Neural cell (in vitro differentiated cells): ENCODE measurements around the gene DNM3. TPM values are rescaled to one million over a fixed set of nuclear protein-coding genes. Genes with fewer than 3 reads are reported as not detected.

ENCODE experiments used
- H2AFZ ChIP-seq: fragments of 200-600, 300-800 bp; sonication (generic), shearing (Covaris generic); 2 replicates; pipeline ENCODE4 v1.6.0; 2014; ENCODE audit warnings: low read depth, mild to moderate bottlenecking, antibody characterized with exemption, low read length, moderate library complexity
- H3F3A ChIP-seq: fragments of 200-600 bp; shearing (Covaris generic); 2 replicates; pipeline ENCODE4 v1.6.1; 2016; ENCODE audit warnings: mild to moderate bottlenecking, moderate library complexity, mixed read lengths, antibody characterized with exemption, low read length; ENCODE audit not compliant: insufficient read depth, poor library complexity, severe bottlenecking
- H3K27ac ChIP-seq: fragments of 200-600, 300-800 bp; sonication (generic), shearing (Covaris generic); 2 replicates; pipeline ENCODE4 v1.5.1; 2014; ENCODE audit warnings: mild to moderate bottlenecking, low read length, moderate library complexity
- H3K27me3 ChIP-seq: fragments of 300-800, 200-600 bp; sonication (generic), shearing (Covaris generic); 2 replicates; pipeline ENCODE4 v1.6.0; 2014; ENCODE audit warnings: mild to moderate bottlenecking, low read depth, low read length, moderate library complexity; ENCODE audit not compliant: insufficient read depth
- H3K36me3 ChIP-seq: fragments of 300-800, 200-600 bp; sonication (generic), shearing (Covaris generic); 2 replicates; pipeline ENCODE4 v1.5.1; 2014; ENCODE audit warnings: mild to moderate bottlenecking, antibody characterized with exemption, low read length, moderate library complexity; ENCODE audit not compliant: insufficient read depth
- H3K4me2 ChIP-seq: fragments of 300-800, 200-600 bp; sonication (generic), shearing (Covaris generic); 2 replicates; pipeline ENCODE4 v1.6.0; 2014; ENCODE audit warnings: mild to moderate bottlenecking, low read length
- H3K4me3 ChIP-seq: fragments of 300-800, 200-600 bp; sonication (generic), shearing (Covaris generic); 2 replicates; pipeline ENCODE4 v1.5.1; 2014; ENCODE audit warnings: mild to moderate bottlenecking, low read length, moderate library complexity
- H3K79me2 ChIP-seq: fragments of 200-600 bp; shearing (Covaris generic); replicated peaks from 2 replicates; pipeline ENCODE4 v1.6.0; 2014; ENCODE audit warnings: mild to moderate bottlenecking, low read length, moderate library complexity; ENCODE audit not compliant: insufficient read depth
- H3K9ac ChIP-seq: fragments of 300-800, 200-600 bp; sonication (generic), shearing (Covaris generic); 2 replicates; pipeline ENCODE4 v1.6.1; 2016; ENCODE audit warnings: mild to moderate bottlenecking, low read length, mixed read lengths
- H3K9me2 ChIP-seq: fragments of 200-600 bp; shearing (Covaris generic); 2 replicates; pipeline ENCODE4 v1.6.1; 2016; ENCODE audit warnings: mild to moderate bottlenecking, low read length, mixed read lengths; ENCODE audit not compliant: insufficient read depth
- H3K9me3 ChIP-seq: fragments of 200-600, 300-800 bp; sonication (generic), shearing (Covaris generic); 2 replicates; pipeline ENCODE4 v1.6.1; 2016; ENCODE audit warnings: mild to moderate bottlenecking, mixed run types, low read length, moderate library complexity, mixed read lengths
- H4K20me1 ChIP-seq: fragments of 200-600 bp; shearing (Covaris generic); 2 replicates; pipeline ENCODE4 v1.6.1; 2016; ENCODE audit warnings: mild to moderate bottlenecking, mixed run types; ENCODE audit not compliant: insufficient read depth
- EP300 ChIP-seq: fragments of 450-650 bp; conservative IDR thresholded peaks from 2 replicates; pipeline ENCODE4 v1.6.1; 2014; ENCODE audit warnings: antibody characterized with exemption, mild to moderate bottlenecking, moderate library complexity; ENCODE audit not compliant: poor library complexity, severe bottlenecking
- EZH2 ChIP-seq: fragments of 200-600, 300-800 bp; shearing (Covaris generic), sonication (generic); IDR thresholded peaks from 2 replicates; pipeline ENCODE4 v1.6.1; 2014; ENCODE audit warnings: antibody characterized with exemption, low read length, borderline replicate concordance, mild to moderate bottlenecking; ENCODE audit not compliant: insufficient read depth, poor library complexity, severe bottlenecking
- MXI1 ChIP-seq: fragments of 450-650 bp; conservative IDR thresholded peaks from 2 replicates; pipeline ENCODE4 v1.6.1; 2014; ENCODE audit warnings: antibody characterized with exemption, mild to moderate bottlenecking; ENCODE audit not compliant: poor library complexity, severe bottlenecking
- POLR2AphosphoS5 ChIP-seq: IDR thresholded peaks from 2 replicates; pipeline ENCODE4 v1.6.1; 2012
- RAD21 ChIP-seq: fragments of 450-650 bp; conservative IDR thresholded peaks from 2 replicates; pipeline ENCODE4 v1.6.1; 2014; ENCODE audit warnings: antibody characterized with exemption, mild to moderate bottlenecking, moderate library complexity
- SMC3 ChIP-seq: fragments of 450-650 bp; conservative IDR thresholded peaks from 2 replicates; pipeline ENCODE4 v1.6.1; 2014; ENCODE audit warnings: antibody characterized with exemption, mild to moderate bottlenecking, moderate library complexity; ENCODE audit not compliant: poor library complexity
- TAF1 ChIP-seq: IDR thresholded peaks from 2 replicates; pipeline ENCODE4 v1.6.1; 2012; ENCODE audit warnings: low read depth
- polyA plus RNA-seq: library from polyadenylated mRNA; depleted of rRNA; stranded (reverse); fragments of >200 nt; gene quantifications from 2 replicates; pipeline ENCODE4 v1.2.3, GENCODE V29; 2014
- TF ChIP-seq, protein P1 (sequence below): IDR thresholded peaks from 2 replicates; pipeline ENCODE4 v1.6.1; 2012; ENCODE audit warnings: borderline replicate concordance
- TF ChIP-seq, protein P2 (sequence below): fragments of 450-650 bp; IDR thresholded peaks from 2 replicates; pipeline ENCODE4 v1.5.1; 2014; ENCODE audit warnings: antibody characterized with exemption, mild to moderate bottlenecking, moderate library complexity; ENCODE audit not compliant: poor library complexity, severe bottlenecking

Gene DNM3
- polyA plus RNA-seq, 1 donor from 2014 or later, result 37.1 TPM

DNA sequence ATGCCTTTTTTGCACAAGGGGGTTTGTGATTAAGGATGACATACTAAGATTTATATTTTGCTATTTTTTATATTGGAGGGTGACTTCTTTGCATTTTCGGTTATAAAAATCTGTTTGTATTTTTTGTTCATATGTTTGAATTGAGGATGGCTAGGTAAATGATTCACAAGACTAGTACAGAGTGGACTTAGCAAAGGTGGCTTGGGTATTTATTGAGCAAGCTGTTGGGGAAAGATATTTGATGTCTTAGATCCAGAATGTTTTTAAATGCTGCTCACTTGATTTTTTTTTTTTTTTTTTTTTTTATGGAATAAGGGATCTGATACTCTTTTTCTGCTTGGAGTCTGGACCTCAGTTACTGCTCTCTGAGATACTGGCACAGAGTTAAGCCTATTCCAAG is 100.6 kb downstream of the DNM3 start:
- no peak overlapping the region for H3K9ac ChIP-seq
- H3K9me3 ChIP-seq, result no peaks in the 10 kb centered on the region
- no peaks in the 10 kb centered on the region for H3K36me3 ChIP-seq
- H3K4me2 ChIP-seq, result no peak overlapping the region
- no peak overlapping the region for H2AFZ ChIP-seq
- H3K9me2 ChIP-seq, result no peaks in the 10 kb centered on the region
- H3K27ac ChIP-seq, result no peak overlapping the region
- TF ChIP-seq EZH2 (no peak), TAF1 (no peak), MXI1 (no peak), POLR2AphosphoS5 (no peak), RAD21 (no peak), EP300 (no peak), SMC3 (no peak)
- TF ChIP-seq, protein P1, sequence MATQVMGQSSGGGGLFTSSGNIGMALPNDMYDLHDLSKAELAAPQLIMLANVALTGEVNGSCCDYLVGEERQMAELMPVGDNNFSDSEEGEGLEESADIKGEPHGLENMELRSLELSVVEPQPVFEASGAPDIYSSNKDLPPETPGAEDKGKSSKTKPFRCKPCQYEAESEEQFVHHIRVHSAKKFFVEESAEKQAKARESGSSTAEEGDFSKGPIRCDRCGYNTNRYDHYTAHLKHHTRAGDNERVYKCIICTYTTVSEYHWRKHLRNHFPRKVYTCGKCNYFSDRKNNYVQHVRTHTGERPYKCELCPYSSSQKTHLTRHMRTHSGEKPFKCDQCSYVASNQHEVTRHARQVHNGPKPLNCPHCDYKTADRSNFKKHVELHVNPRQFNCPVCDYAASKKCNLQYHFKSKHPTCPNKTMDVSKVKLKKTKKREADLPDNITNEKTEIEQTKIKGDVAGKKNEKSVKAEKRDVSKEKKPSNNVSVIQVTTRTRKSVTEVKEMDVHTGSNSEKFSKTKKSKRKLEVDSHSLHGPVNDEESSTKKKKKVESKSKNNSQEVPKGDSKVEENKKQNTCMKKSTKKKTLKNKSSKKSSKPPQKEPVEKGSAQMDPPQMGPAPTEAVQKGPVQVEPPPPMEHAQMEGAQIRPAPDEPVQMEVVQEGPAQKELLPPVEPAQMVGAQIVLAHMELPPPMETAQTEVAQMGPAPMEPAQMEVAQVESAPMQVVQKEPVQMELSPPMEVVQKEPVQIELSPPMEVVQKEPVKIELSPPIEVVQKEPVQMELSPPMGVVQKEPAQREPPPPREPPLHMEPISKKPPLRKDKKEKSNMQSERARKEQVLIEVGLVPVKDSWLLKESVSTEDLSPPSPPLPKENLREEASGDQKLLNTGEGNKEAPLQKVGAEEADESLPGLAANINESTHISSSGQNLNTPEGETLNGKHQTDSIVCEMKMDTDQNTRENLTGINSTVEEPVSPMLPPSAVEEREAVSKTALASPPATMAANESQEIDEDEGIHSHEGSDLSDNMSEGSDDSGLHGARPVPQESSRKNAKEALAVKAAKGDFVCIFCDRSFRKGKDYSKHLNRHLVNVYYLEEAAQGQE, result no peak
- TF ChIP-seq, protein P2, sequence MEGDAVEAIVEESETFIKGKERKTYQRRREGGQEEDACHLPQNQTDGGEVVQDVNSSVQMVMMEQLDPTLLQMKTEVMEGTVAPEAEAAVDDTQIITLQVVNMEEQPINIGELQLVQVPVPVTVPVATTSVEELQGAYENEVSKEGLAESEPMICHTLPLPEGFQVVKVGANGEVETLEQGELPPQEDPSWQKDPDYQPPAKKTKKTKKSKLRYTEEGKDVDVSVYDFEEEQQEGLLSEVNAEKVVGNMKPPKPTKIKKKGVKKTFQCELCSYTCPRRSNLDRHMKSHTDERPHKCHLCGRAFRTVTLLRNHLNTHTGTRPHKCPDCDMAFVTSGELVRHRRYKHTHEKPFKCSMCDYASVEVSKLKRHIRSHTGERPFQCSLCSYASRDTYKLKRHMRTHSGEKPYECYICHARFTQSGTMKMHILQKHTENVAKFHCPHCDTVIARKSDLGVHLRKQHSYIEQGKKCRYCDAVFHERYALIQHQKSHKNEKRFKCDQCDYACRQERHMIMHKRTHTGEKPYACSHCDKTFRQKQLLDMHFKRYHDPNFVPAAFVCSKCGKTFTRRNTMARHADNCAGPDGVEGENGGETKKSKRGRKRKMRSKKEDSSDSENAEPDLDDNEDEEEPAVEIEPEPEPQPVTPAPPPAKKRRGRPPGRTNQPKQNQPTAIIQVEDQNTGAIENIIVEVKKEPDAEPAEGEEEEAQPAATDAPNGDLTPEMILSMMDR, result no peak
- no peaks in the 10 kb centered on the region for H3K27me3 ChIP-seq
- no peaks in the 10 kb centered on the region for H4K20me1 ChIP-seq
- H3K4me3 ChIP-seq, result no peak overlapping the region
- H3F3A ChIP-seq, result no peaks in the 10 kb centered on the region
- no peaks in the 10 kb centered on the region for H3K79me2 ChIP-seq

DNA sequence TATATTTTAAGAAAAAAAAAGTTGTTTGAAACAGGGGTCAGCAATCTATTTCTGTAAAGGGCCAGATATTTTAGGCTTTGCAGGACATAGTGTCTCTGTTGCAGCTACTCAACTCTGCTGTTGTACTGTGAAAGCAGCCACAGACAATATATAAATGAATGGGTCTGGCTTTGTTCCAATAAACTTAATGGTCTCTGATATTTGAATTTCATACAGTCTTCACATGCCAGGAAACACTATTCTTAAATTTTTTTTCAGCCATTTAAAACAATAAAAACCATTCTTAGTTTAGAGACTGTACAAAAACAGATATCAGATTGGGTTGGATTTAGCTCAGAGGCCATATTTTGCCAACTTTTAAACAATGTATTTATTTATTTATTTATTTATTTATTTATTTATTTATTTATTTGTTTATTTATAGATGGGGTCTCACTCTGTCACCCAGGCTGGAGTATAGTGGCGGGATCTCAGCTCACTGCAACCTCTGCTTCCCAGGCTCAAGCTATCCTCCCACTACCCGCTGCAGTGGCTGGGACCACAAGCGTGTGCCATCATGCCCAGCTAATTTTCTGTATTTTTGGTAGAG is 102.8 kb downstream of the DNM3 start:
- Histone ChIP-seq H3K79me2 (no peaks in the 10 kb centered on the region), H4K20me1 (no peaks in the 10 kb centered on the region), H3K36me3 (no peaks in the 10 kb centered on the region), H3K27ac (no peak overlapping the region), H3K4me3 (no peak overlapping the region), H3K9me3 (no peaks in the 10 kb centered on the region), H2AFZ (no peak overlapping the region), H3F3A (no peaks in the 10 kb centered on the region), H3K4me2 (no peak overlapping the region), H3K9me2 (no peaks in the 10 kb centered on the region), H3K9ac (no peak overlapping the region), H3K27me3 (no peaks in the 10 kb centered on the region)
- TF ChIP-seq EP300, result no peak
- no peak for TF ChIP-seq EZH2
- TF ChIP-seq SMC3, result no peak
- TF ChIP-seq RAD21, result no peak
- no peak for TF ChIP-seq TAF1
- TF ChIP-seq, protein P2, result no peak
- TF ChIP-seq MXI1, result no peak
- TF ChIP-seq POLR2AphosphoS5, result no peak
- TF ChIP-seq, protein P1, result no peak
